ENCODE results near the gene DLEC1. TPM values are rescaled to one million over a fixed set of nuclear protein-coding genes. Genes with fewer than 3 reads are reported as not detected.

The DLEC1 gene
- total RNA-seq, 2 experiments from 2014 or later: 0.70 to 1.1 TPM

DNA sequence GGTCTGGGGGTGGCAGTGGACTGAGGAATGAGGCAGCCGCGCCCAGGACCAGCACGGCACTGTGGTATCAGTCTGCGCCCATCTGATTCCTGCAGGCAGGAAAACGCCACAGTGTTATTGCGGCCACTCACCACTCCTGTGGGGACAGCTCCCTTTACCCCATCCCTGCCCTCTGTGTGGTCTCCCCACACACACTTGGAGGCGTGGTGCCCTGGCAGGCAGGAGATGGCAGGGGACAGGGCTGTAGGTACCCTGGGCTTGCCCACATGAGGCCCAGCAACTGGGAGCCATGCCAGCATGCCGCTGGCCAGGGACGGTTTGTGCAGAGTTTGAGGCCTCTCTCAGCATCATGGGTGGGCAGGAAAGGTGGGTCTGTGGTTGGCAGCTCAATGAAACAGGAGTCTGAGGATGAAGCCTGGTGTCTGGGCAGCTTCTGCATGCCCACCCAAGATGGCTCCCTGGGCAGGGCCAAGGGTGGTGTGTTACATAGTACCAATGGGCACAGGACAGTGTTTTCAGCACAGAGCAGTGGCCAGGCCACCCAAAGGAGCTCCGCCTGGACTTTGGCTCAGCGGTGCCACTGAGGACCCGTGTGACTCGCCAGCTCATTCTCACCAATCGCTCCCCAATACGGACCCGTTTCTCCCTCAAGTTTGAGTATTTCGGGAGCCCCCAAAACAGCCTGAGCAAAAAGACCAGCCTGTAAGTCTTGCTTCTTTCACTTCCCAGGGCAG is 70.7 kb downstream of the DLEC1 start:
- DNase-seq: no peak
- POLR2A ChIA-PET: no interaction called here
- CTCF ChIA-PET: interaction anchor here (1.0 kb wide), 1 partner anchor 8 kb away, joined by 3 read pairs; no protein-coding TSS in a partner anchor
- H3K9me3 Mint-ChIP-seq: peaks cover 8% of the 10 kb centered on the region
- H3K4me1 Mint-ChIP-seq (ENCODE audit: low read depth): no peaks in the 10 kb centered on the region
- no peaks in the 10 kb centered on the region for H3K27me3 Mint-ChIP-seq
- intact Hi-C loops (cut with micrococcal nuclease): loop anchor here (10.0 kb wide), 1 partner anchor 135 kb away; no protein-coding TSS in a partner anchor
- peaks cover 6% of the 10 kb centered on the region for H3K36me3 Mint-ChIP-seq
- H3K4me3 Mint-ChIP-seq: no peak overlapping the region
- no peak overlapping the region for H3K27ac Mint-ChIP-seq

DNA sequence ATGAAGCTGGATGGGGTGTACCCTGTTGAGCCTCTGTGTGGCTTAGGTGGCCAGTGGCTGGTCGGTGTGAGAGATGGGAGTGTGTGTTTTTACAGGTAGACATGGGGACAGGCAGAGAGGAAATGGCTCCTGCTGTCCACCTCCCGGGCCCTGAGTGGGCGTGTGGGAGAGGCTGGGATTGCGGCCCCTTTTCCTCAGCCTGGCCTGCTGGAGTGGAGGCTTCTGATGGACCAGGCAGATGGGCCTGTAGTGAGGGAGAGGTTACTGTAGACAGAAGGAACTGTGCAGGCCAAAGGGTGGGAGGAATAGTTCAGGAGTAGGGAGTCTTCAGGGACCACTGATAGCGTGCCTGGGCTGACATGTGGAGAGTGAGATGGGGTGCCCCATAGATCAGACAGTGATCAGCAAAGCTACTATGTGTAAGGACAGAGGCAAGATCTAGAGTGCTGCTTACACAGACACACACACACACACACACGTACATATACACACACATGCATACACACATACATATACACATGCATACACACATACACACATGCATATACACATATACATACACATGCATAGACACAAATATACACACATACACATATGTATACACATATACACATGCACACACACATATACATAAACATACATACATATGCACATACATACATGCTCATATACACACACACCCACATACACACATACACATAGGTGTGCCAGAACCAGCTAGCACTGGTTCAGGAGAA is 71.5 kb downstream of the DLEC1 start:
- DNase-seq: no peak

DNA sequence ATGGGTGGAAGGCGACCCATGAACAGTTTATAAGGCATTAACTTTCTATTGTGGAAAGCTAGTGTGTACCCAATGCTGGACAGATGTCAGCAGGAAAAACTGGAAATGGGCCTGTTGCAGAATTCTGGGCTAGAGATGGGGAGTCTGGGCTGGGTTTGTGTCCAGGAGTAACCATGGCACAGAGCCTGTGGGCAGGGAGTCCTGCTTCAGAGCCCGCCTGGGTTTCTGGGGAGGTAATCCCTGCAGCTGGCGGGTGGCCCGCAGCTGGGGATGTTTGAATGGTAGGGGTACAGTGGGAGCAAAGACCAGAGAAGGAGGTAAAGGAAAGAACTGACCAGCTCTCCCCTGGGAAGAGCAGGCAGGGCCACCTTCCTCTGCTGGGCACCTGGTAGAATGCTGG is 72.2 kb downstream of the DLEC1 start:
- Mint-ChIP-seq H3K27me3 (no peaks in the 10 kb centered on the region), H3K36me3 (no peaks in the 10 kb centered on the region), H3K4me3 (no peak overlapping the region), H3K27ac (no peak overlapping the region), H3K9me3 (no peaks in the 10 kb centered on the region), H3K4me1 (ENCODE audit: low read depth) (no peaks in the 10 kb centered on the region)
- intact Hi-C loops (cut with micrococcal nuclease): loop anchor here (10.0 kb wide), 1 partner anchor 136 kb away; no protein-coding TSS in a partner anchor
- CTCF ChIA-PET: no interaction called here
- DNase-seq: no peak
- POLR2A ChIA-PET: no interaction called here

More for the DNA sequence above, 71.5 kb downstream of the DLEC1 start:
- Mint-ChIP-seq H3K36me3 (peaks cover 3% of the 10 kb centered on the region), H3K9me3 (peaks cover 3% of the 10 kb centered on the region), H3K27me3 (no peaks in the 10 kb centered on the region), H3K27ac (no peak overlapping the region), H3K4me3 (no peak overlapping the region), H3K4me1 (ENCODE audit: low read depth) (no peaks in the 10 kb centered on the region)
- intact Hi-C loops (cut with micrococcal nuclease): loop anchor here (10.0 kb wide), 1 partner anchor 136 kb away; no protein-coding TSS in a partner anchor
- ChIA-PET CTCF (no interaction called here), POLR2A (no interaction called here)

DNA sequence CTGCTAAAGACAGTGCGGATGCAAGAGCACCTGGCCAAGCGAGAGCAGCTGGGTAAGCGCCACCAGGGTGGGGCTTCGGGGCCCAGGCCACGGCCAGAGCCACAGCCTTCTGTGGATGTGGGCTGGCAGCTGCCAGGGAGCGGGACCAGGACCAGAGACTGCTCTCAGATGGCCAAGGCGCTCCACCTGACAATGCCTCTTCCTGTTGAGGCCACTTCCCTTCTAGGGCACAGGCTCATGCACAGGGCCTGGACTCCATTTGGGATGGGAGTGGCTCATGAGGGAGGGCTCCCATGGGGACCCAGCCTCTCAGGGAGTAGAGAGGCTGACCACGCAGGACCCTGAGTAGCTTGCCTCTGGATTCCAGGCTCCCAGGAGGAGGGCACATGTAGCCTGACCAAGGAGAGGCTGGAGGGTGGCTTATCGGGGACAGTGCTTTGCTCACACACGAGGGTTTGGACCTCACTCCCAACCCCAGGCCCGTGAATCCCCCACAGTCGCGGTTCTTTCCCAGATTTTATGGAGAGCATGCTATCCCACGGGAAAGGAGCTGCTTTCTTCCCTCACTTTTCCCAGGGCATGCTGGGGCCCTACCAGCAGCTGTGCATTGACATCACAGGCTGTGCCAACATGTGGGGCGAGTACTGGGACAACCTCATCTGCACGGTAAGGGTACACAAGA is 72.8 kb downstream of the DLEC1 start:
- H3K27ac Mint-ChIP-seq: no peak overlapping the region
- H3K9me3 Mint-ChIP-seq: no peaks in the 10 kb centered on the region
- CTCF ChIA-PET: no interaction called here

DNA sequence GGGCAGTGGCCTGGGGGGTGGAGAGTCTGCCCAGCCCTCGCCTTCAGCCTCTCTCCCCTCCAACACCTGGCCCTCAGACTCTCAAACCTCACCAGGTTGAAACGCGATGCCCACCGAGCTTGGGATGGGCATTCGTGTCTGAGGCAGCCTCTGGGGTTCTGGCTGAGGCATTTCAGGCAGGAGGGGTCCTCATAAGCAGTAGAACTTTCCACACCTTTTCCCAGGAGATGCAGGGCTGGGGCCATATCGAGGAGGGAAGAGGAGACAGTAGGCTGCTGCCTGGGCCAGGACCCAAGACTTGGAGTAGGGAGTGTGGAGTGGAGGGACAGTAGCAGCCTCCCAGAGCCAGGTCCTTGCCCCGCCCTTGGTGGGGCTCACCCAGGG is 73.4 kb downstream of the DLEC1 start:
- Mint-ChIP-seq H3K9me3 (no peaks in the 10 kb centered on the region), H3K4me3 (no peak overlapping the region), H3K4me1 (ENCODE audit: low read depth) (no peaks in the 10 kb centered on the region), H3K27ac (no peak overlapping the region), H3K27me3 (no peaks in the 10 kb centered on the region), H3K36me3 (no peaks in the 10 kb centered on the region)
- intact Hi-C loops (cut with micrococcal nuclease): loop anchor here (10.0 kb wide), 1 partner anchor 138 kb away; no protein-coding TSS in a partner anchor
- DNase-seq: no peak
- CTCF ChIA-PET: no interaction called here
- POLR2A ChIA-PET: no interaction called here

More for the DNA sequence above, 72.8 kb downstream of the DLEC1 start:
- no peaks in the 10 kb centered on the region for H3K27me3 Mint-ChIP-seq
- POLR2A ChIA-PET: no interaction called here
- DNase-seq: peak; percentile 4
- no peaks in the 10 kb centered on the region for H3K4me1 Mint-ChIP-seq (ENCODE audit: low read depth)
- H3K4me3 Mint-ChIP-seq: no peak overlapping the region
- intact Hi-C loops (cut with micrococcal nuclease): loop anchor here (10.0 kb wide), 1 partner anchor 137 kb away; no protein-coding TSS in a partner anchor
- no peaks in the 10 kb centered on the region for H3K36me3 Mint-ChIP-seq

DNA sequence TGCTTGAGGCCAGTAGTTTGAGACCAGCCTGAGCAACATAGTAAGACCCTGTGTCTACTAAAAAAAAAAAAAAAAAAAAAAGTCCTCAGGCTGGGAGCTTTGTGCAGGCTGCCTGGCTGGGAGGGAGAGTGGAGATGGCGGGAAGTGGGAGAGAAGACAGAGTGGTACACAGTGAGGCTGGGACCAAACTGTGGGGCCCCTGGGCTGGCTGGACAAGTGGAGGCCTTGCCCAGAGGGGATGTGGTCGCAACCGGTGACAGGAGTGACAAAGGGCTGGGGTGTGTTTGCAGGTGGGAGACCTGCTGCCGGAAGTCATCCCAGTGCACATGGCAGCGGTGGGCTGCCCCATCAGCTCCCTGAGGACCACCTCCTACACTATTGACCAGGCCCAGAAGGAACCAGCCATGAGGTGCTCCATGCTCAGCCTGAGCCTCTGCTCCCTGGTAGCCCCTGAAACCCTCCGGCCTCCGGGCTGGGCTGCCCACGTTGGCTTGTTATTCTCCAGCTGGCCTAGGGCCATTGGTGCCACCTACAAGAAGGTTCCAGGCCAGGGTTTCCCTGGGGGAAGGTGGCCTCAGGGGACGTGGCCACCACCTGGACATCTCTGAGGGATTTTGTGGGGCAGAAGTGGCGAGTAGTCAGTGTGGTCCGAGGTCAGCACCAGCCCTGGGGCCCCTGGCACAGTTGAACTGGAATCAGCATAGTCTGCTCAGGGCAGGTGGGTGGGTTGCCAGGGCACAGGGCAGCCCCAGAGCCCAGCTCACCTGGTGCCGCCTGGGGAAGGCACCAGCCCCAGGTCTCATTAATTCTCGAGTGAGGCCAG is 75.3 kb downstream of the DLEC1 start:
- no peak overlapping the region for H3K4me3 Mint-ChIP-seq
- H3K9me3 Mint-ChIP-seq: no peaks in the 10 kb centered on the region
- no peaks in the 10 kb centered on the region for H3K36me3 Mint-ChIP-seq
- H3K27me3 Mint-ChIP-seq: no peaks in the 10 kb centered on the region
- H3K4me1 Mint-ChIP-seq (ENCODE audit: low read depth): no peaks in the 10 kb centered on the region
- ChIA-PET POLR2A (no interaction called here), CTCF (no interaction called here)
- peak; percentile 7 for DNase-seq
- intact Hi-C loops (cut with micrococcal nuclease): loop anchor here (10.0 kb wide), 1 partner anchor 139 kb away; no protein-coding TSS in a partner anchor
- no peak overlapping the region for H3K27ac Mint-ChIP-seq

DNA sequence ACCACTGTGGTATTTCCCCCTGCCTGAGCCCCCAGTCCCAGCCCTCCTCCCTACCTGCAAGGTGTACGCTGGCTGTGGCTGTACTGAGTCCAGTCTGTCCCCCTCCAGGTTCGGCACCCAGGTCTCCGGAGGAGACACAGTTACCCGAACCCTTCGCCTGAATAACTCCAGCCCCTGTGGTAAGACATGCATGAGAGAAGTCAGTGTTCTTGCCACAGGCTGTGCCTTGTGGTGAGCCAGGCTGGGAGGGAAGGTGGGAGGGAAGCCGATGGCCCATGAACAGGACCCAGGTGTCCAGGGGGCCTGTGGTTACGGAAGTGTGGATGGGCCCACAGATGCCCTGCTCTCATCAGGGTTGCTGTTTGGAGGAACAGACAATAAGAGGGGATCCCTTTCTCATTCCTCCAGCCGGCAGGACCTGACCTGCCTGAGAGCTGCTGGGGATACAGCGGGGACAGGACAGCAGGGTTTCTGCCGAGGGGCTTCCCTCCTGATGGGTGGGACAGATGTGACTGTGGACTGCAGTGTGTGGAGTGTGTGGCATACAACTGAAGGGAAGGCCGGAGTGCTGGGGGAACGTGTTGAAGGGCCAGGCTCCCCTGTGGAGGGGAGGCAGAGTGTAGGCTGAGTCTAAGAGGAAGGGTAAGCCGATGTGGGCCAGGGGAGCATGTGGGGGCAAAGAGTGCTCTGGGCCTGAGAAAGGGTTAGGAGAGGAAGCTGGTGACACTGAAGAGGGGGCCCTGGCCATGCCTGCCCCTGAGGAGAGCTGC is 76.1 kb downstream of the DLEC1 start:
- no peak overlapping the region for H3K27ac Mint-ChIP-seq
- no peaks in the 10 kb centered on the region for H3K27me3 Mint-ChIP-seq
- no peaks in the 10 kb centered on the region for H3K9me3 Mint-ChIP-seq
- ChIA-PET CTCF (interaction anchor here (0.8 kb wide), 1 partner anchor 118 kb away, joined by 3 read pairs; no protein-coding TSS in a partner anchor), POLR2A (interaction anchor here (1.2 kb wide), 1 partner anchor 51 kb away, joined by 3 read pairs; no protein-coding TSS in a partner anchor)
- no peak overlapping the region for H3K4me3 Mint-ChIP-seq
- no peaks in the 10 kb centered on the region for H3K4me1 Mint-ChIP-seq (ENCODE audit: low read depth)
- DNase-seq: peak; percentile 5
- H3K36me3 Mint-ChIP-seq: no peaks in the 10 kb centered on the region
- intact Hi-C loops (cut with micrococcal nuclease): loop anchor here (5.0 to 10.0 kb wide), 3 partner anchors 140 to 362 kb away; partner anchors contain the start of gene XYLB

DNA sequence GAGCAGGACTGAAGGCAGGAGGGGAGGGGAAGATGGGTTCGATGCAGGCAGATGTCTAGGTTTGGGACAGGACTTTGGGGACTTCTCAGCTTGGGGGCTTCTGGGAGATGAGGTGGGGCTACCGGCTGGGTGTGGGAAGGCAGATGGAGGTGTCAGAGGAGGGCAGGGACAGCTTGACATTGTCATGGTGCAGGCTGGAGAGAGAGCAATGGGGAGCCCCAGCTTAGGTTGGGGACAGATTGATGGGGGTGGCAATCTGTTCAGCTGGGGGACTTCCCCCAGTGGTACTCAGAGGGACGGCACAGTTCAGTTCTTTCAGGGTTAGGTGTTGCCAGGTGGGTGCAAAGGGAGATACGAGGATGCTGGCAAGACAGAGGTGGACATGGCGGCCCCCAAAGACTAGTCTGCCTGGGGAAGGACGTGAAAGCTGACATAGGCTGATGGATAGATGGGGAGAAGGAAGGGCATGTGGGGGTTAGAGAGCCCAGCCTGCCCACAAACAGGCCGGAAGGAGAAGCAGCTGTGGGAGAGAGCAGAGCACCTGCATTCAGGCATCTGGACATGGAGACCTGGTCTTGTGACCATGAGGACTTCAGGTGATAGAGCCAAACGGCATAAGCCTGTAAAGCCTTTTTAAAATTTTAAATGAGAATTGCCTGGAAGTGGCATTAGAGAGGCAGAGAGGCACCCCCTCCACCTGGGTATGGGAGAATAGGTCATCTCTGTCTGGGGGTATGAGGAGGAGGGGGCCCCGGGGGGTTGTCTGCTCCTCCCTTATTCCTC is 76.8 kb downstream of the DLEC1 start:
- DNase-seq: no peak
- ChIA-PET POLR2A (interaction anchor here (1.2 kb wide), 1 partner anchor 50 kb away, joined by 3 read pairs; no protein-coding TSS in a partner anchor), CTCF (interaction anchor here (0.7 to 5.2 kb wide), 6 partner anchors 8 to 406 kb away, joined by 3 to 41 read pairs (median 4); partner anchors contain the start of gene XYLB)
- H3K27ac Mint-ChIP-seq: no peak overlapping the region
- peaks cover 5% of the 10 kb centered on the region for H3K36me3 Mint-ChIP-seq
- H3K27me3 Mint-ChIP-seq: no peaks in the 10 kb centered on the region
- no peak overlapping the region for H3K4me3 Mint-ChIP-seq
- intact Hi-C loops (cut with micrococcal nuclease): loop anchor here (5.0 to 10.0 kb wide), 3 partner anchors 141 to 361 kb away; partner anchors contain the start of gene XYLB
- no peaks in the 10 kb centered on the region for H3K4me1 Mint-ChIP-seq (ENCODE audit: low read depth)
- no peaks in the 10 kb centered on the region for H3K9me3 Mint-ChIP-seq

DNA sequence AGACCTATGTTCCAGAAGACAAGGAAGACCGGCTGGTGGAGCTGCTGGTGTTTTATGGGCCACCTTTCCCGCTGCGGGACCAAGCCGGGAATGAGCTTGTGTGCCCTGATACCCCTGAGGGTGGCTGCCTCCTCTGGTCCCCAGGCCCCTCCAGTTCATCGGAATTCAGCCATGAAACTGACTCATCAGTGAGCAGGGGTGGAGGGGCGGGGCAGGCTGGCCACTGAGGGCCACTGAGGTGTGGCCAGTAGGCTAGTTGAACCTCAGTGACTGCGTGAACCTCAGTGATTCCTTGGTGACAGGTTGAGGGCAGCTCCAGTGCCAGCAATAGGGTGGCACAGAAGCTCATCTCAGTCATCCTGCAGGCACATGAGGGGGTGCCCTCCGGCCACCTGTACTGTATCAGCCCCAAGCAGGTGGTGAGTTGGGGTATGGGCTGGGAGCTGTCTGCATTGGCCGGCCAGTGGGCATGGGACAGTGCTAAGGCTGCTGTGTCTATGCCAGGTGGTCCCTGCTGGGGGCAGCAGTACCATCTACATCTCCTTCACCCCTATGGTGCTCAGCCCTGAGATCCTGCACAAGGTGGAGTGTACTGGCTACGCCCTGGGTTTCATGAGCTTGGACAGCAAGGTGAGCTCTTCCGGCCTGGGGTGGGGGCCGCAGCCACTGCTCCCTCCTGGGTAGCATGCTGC is 77.6 kb downstream of the DLEC1 start:
- no peak overlapping the region for H3K4me3 Mint-ChIP-seq
- intact Hi-C loops (cut with micrococcal nuclease): loop anchor here (5.0 to 10.0 kb wide), 3 partner anchors 142 to 361 kb away; partner anchors contain the start of gene XYLB
- H3K4me1 Mint-ChIP-seq (ENCODE audit: low read depth): no peaks in the 10 kb centered on the region
- H3K36me3 Mint-ChIP-seq: peaks cover 8% of the 10 kb centered on the region
- H3K9me3 Mint-ChIP-seq: no peaks in the 10 kb centered on the region
- POLR2A ChIA-PET: no interaction called here
- no peak for DNase-seq
- CTCF ChIA-PET: interaction anchor here (0.6 to 5.2 kb wide), 11 partner anchors 8 to 405 kb away, joined by 3 to 41 read pairs (median 3); partner anchors contain the start of gene XYLB
- no peak overlapping the region for H3K27ac Mint-ChIP-seq
- no peaks in the 10 kb centered on the region for H3K27me3 Mint-ChIP-seq

Measured in activated CD4-positive, alpha-beta memory T cell treated with anti-CD3 and anti-CD28 coated beads for 36 hours (primary cell).